ENCODE data around the gene LRRC45. TPM values are rescaled to one million over a fixed set of nuclear protein-coding genes. Genes with fewer than 3 reads are reported as not detected.

Gene LRRC45
- polyA plus RNA-seq, 1 experiment, result 3.4 TPM

DNA sequence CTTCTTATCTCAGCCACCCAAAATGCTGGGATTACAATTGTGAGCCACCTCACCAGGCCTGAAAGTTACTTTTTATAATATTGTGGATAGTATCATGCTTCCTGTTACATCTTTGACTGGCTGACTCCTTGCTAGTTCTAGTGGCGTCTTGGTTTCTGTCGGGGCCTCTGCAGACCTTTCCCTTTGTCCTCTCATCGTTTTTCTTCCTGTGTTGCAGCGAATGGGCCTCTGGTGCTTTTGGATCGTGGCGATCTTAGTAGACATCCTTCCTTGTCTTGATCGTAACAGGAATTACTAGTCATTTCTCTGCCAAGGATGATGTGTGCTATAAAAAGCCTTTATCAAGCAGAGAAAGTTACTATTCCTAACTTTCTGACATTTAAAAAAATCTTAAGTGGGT, 24.9 kb upstream of the LRRC45 start:
- ChIA-PET CTCF (no interaction called here), POLR2A (no interaction called here)
- no peak for DNase-seq (ENCODE audit: low read depth, low spot score)
- Histone ChIP-seq H3K27me3 (ENCODE audit: control insufficient read depth, insufficient read depth, low read length) (no peaks in the 10 kb centered on the region), H3K27ac (ENCODE audit: low read depth, low read length) (no peak overlapping the region), H3K9me3 (ENCODE audit: control insufficient read depth, insufficient read depth, low read length) (peaks cover 7% of the 10 kb centered on the region; the same call in 1 of the 2 replicates), H3K4me3 (ENCODE audit: low read depth, low read length) (no peak overlapping the region)
- TF ChIP-seq, protein P1, sequence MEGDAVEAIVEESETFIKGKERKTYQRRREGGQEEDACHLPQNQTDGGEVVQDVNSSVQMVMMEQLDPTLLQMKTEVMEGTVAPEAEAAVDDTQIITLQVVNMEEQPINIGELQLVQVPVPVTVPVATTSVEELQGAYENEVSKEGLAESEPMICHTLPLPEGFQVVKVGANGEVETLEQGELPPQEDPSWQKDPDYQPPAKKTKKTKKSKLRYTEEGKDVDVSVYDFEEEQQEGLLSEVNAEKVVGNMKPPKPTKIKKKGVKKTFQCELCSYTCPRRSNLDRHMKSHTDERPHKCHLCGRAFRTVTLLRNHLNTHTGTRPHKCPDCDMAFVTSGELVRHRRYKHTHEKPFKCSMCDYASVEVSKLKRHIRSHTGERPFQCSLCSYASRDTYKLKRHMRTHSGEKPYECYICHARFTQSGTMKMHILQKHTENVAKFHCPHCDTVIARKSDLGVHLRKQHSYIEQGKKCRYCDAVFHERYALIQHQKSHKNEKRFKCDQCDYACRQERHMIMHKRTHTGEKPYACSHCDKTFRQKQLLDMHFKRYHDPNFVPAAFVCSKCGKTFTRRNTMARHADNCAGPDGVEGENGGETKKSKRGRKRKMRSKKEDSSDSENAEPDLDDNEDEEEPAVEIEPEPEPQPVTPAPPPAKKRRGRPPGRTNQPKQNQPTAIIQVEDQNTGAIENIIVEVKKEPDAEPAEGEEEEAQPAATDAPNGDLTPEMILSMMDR (IDR thresholded peaks at IDR 0.05; ENCODE audit: low read depth, low read length), result no peak

DNA sequence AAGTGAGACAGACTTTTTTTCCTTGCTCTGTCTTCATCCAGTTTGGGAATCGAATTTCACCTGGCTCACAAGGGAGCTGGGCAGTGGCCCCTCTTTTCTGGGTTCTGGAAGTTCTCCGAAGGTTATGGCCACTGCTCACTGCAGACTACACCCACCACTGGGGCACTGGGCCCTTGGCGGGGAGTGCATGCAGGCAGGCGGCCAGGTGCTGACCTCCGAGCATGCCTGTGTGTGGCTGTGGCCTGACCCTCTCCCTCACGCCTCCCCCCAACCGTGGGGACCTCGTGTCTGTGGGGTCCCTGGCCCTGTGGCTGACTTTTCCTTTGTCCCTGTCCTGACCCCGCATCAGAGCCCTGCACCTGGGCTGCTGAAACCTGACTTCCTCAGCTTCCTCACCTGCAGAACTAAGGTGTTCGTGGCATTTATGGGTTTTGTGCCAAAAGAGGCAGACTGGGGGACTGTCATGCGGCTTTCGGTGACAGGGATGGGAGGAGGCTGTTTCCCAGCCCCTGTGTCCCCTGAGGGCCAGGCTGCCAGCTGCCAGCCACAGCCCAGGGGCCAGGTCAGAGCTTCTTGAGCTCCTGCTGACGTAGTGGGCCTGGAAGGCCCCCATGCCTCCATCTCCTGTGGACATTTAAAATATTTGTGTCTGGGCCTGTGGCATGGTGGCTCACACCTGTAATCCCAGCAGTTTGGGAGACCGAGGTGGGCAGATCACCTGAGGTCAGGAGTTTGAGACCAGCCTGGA, 24.2 kb upstream of the LRRC45 start:
- TF ChIP-seq, protein P1 (IDR thresholded peaks at IDR 0.05; ENCODE audit: low read depth, low read length), result no peak
- H3K4me3 ChIP-seq (ENCODE audit: low read depth, low read length), result no peak overlapping the region
- CTCF ChIA-PET, result interaction anchor here (0.9 kb wide), 1 partner anchor 38 kb away, joined by 4 read pairs; no protein-coding TSS in a partner anchor

DNA sequence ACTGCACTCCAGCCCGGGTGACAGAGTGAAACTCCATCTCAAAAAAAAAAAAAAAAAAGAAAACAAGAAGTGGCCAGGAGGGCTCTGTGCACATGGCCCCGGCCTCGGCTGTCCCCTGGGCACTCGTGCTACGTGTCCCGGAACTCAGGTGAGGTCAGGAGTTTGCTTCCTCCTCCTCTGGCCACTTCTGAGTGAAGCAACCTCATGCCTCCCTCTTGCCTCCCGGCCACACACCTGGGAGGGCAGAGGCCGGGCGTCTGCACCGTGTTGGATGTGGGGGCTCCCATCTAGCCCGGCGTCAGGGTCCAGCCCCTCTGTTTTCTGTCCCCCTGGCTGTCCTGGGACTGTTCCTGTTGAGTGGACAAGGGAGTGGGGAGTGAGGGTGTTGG, 23.5 kb upstream of the LRRC45 start:
- Histone ChIP-seq H3K4me3 (ENCODE audit: low read depth, low read length) (no peak overlapping the region), H3K27me3 (ENCODE audit: control insufficient read depth, insufficient read depth, low read length) (no peaks in the 10 kb centered on the region), H3K9me3 (ENCODE audit: control insufficient read depth, insufficient read depth, low read length) (peaks cover 7% of the 10 kb centered on the region; the same call in 1 of the 2 replicates), H3K27ac (ENCODE audit: low read depth, low read length) (no peak overlapping the region)
- DNase-seq (ENCODE audit: low read depth, low spot score), result no peak
- CTCF ChIA-PET, result interaction anchor here (0.9 kb wide), 1 partner anchor 39 kb away, joined by 4 read pairs; no protein-coding TSS in a partner anchor
- POLR2A ChIA-PET, result no interaction called here
- TF ChIP-seq, protein P1 (IDR thresholded peaks at IDR 0.05; ENCODE audit: low read depth, low read length), result no peak

More for the DNA sequence above, 24.2 kb upstream of the LRRC45 start:
- POLR2A ChIA-PET, result no interaction called here
- peaks cover 7% of the 10 kb centered on the region; the same call in 1 of the 2 replicates for H3K9me3 ChIP-seq (ENCODE audit: control insufficient read depth, insufficient read depth, low read length)
- DNase-seq (ENCODE audit: low read depth, low spot score), result no peak
- no peaks in the 10 kb centered on the region for H3K27me3 ChIP-seq (ENCODE audit: control insufficient read depth, insufficient read depth, low read length)
- no peak overlapping the region for H3K27ac ChIP-seq (ENCODE audit: low read depth, low read length)

DNA sequence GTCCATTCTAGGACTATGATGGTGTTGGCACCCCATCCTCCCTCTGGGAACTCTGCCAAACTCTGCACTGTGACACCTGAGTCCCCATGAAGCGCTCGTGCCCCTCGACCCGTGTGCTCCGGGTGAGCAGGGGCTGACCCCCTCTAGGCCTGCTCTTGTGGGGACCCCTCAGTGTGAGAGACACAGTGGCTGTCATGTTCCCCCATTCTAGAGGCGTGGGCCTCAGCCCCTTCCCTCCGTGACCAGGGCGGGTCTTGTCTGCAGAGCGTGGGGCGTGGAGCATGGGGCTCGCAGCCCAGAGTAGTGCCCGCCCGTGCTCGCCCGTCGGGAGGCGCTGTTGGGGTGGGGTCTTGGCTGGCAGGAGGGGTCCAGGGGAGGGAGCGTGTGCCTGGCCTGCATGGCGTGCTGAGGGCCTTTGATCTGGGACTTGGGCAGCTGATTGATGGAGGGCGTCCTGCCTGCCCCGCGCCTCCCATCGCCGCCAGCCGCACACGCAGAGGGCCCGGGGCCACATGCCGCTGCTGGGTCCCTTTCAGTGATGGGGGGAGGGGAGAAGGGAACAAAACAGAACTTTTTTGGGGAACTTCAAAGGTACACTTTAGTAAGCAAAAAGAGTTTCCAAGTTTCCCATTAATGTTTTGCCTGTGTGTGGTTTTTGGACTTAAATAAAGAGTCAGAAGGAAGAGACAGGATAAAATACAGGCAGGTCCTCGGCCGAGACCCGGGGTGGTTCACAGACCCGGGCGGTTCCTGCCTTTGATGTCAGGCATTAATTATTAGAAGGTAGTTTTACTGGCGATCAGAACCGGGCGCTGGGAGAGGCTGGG, 22.9 kb upstream of the LRRC45 start:
- DNase-seq (ENCODE audit: low read depth, low spot score), result no peak
- TF ChIP-seq, protein P1 (IDR thresholded peaks at IDR 0.05; ENCODE audit: low read depth, low read length), result no peak
- no peak overlapping the region for H3K27ac ChIP-seq (ENCODE audit: low read depth, low read length)
- ChIA-PET POLR2A (no interaction called here), CTCF (no interaction called here)
- no peaks in the 10 kb centered on the region for H3K27me3 ChIP-seq (ENCODE audit: control insufficient read depth, insufficient read depth, low read length)
- no peak overlapping the region for H3K4me3 ChIP-seq (ENCODE audit: low read depth, low read length)
- peaks cover 7% of the 10 kb centered on the region; the same call in 1 of the 2 replicates for H3K9me3 ChIP-seq (ENCODE audit: control insufficient read depth, insufficient read depth, low read length)

Measured in AG04450 (cell line).